HG02840 (cell line): Measurements from ENCODE around the gene EYA3.

Experiments used
- ATAC-seq: cut with Tn5 transposase; IDR thresholded peaks from one replicate; pipeline ENCODE4 v1.9.1; 2021; ENCODE audit warnings: mild to moderate bottlenecking, moderate library complexity, moderate number of reproducible peaks; ENCODE audit not compliant: unreplicated experiment, low FRiP score

EYA3 gene

GRCh38 chr1:28088168-28088961, at the start of gene EYA3:
TSS of gene EYA3 (minus strand) at chr1:28088610. CDS start at chr1:28058026, 30,584 bp downstream.
- peak; percentile 94 for ATAC-seq

GRCh38 chr1:28136922-28137613, 48.7 kb upstream of the EYA3 start:
- ATAC-seq = no peak

- ATAC-seq = no peak
Observed at GRCh38 chr1:28136169-28136921, 47.9 kb upstream of the EYA3 start.

- no peak for ATAC-seq
Observed at GRCh38 chr1:28135371-28136168, 47.2 kb upstream of the EYA3 start.

GRCh38 chr1:28134651-28135207, 46.3 kb upstream of the EYA3 start:
- ATAC-seq = no peak

- no peak for ATAC-seq
Observed at GRCh38 chr1:28132171-28133167, 44.1 kb upstream of the EYA3 start.

GRCh38 chr1:28130901-28131300, 42.5 kb upstream of the EYA3 start:
- no peak for ATAC-seq

- ATAC-seq = no peak
Observed at GRCh38 chr1:28129150-28129549, 40.7 kb upstream of the EYA3 start.

- peak; percentile 65 for ATAC-seq
Observed at GRCh38 chr1:28127617-28128257, 39.3 kb upstream of the EYA3 start.

GRCh38 chr1:28126783-28127490, 38.5 kb upstream of the EYA3 start:
- no peak for ATAC-seq

GRCh38 chr1:28126212-28126611, 37.8 kb upstream of the EYA3 start:
- no peak for ATAC-seq

- no peak for ATAC-seq
Observed at GRCh38 chr1:28123461-28123961, 35.1 kb upstream of the EYA3 start.

GRCh38 chr1:28122183-28122582, 33.8 kb upstream of the EYA3 start:
- ATAC-seq = no peak

GRCh38 chr1:28119556-28119955, 31.1 kb upstream of the EYA3 start:
- ATAC-seq = no peak

- no peak for ATAC-seq
Observed at GRCh38 chr1:28118640-28119307, 30.4 kb upstream of the EYA3 start.

- ATAC-seq = no peak
Observed at GRCh38 chr1:28115267-28115666, 26.9 kb upstream of the EYA3 start.

GRCh38 chr1:28114844-28115243, 26.4 kb upstream of the EYA3 start:
- ATAC-seq = no peak
